IMR-90 (cell line): ENCODE results near the gene CELF5. TPM values are rescaled to one million over a fixed set of nuclear protein-coding genes. Genes with fewer than 3 reads are reported as not detected.
A peak's percentile ranks its signal among the peaks of the same experiment; 100 is the strongest.

Experiments used
- ATAC-seq: fragments of 200-7000 bp; cut with Tn5 transposase; 2 replicates; pipeline ENCODE4 v1.9.1; 2020; ENCODE audit warnings: low read depth, mild to moderate bottlenecking, moderate library complexity
- BruUV-seq: library from RNA; stranded (reverse); fragments of 400-500 nt; replicated peaks from 2 replicates; lab custom pipeline; 2021; lab: Mats Ljungman, UMichigan
- CTCF ChIA-PET: fragments of 300-600 bp; formaldehyde crosslinking; extraction: SDS; loops from one replicate; lab custom pipeline; 2021; ENCODE audit warnings: antibody characterized with exemption; lab: Yijun Ruan, JAX
- POLR2A ChIA-PET: fragments of 300-600 bp; sonication (Branson Sonifier 250); formaldehyde crosslinking; loops from one replicate; lab custom pipeline; 2022; ENCODE audit warnings: antibody characterized with exemption; ENCODE audit not compliant: unreplicated experiment; lab: Charles Lee
- DNase-seq: peaks from one replicate; pipeline ENCODE4 v3.0.0; 2013
- H2AFZ ChIP-seq: replicated peaks from 2 replicates; pipeline ENCODE3; 2013; ENCODE audit warnings: low read length, mild to moderate bottlenecking; ENCODE audit not compliant: poor library complexity
- H2AK5ac ChIP-seq: 2 replicates; pipeline ENCODE4 v1.6.1; 2013; ENCODE audit warnings: low read depth, low read length, inconsistent platforms
- H2AK9ac ChIP-seq: replicated peaks from 2 replicates; pipeline ENCODE3; 2013; ENCODE audit warnings: mild to moderate bottlenecking, low read depth, low read length, moderate library complexity; ENCODE audit not compliant: poor library complexity
- H2BK120ac ChIP-seq: 2 replicates; pipeline ENCODE4 v1.6.1; 2013; ENCODE audit warnings: low read depth, low read length, inconsistent platforms
- H2BK15ac ChIP-seq: 3 replicates; pipeline ENCODE4 v1.6.1; 2013; ENCODE audit warnings: low read depth, low read length, inconsistent platforms
- H2BK20ac ChIP-seq: 2 replicates; pipeline ENCODE4 v1.6.1; 2013; ENCODE audit warnings: low read depth, mild to moderate bottlenecking, inconsistent platforms, low read length, moderate library complexity
- H2BK5ac ChIP-seq: 2 replicates; pipeline ENCODE4 v1.6.1; 2013; ENCODE audit warnings: mild to moderate bottlenecking, low read depth, low read length, inconsistent platforms; ENCODE audit not compliant: poor library complexity, severe bottlenecking
- H3K14ac ChIP-seq: replicated peaks from 2 replicates; pipeline ENCODE4 v1.6.1; 2013; ENCODE audit warnings: low read depth, low read length, inconsistent platforms
- H3K18ac ChIP-seq: 2 replicates; pipeline ENCODE4 v1.6.1; 2013; ENCODE audit warnings: low read depth, low read length, control low read depth
- H3K23ac ChIP-seq: 2 replicates; pipeline ENCODE4 v1.6.1; 2013; ENCODE audit warnings: low read depth, low read length, inconsistent platforms
- H3K27ac ChIP-seq: 2 replicates; pipeline ENCODE4 v1.5.1; 2013; ENCODE audit warnings: mild to moderate bottlenecking, control low read depth, low read length; ENCODE audit not compliant: insufficient read depth
- H3K27me3 ChIP-seq: 2 replicates; pipeline ENCODE4 v1.6.1; 2013; ENCODE audit warnings: low read length; ENCODE audit not compliant: control insufficient read depth, insufficient read depth
- H3K36me3 ChIP-seq: 2 replicates; pipeline ENCODE4 v1.6.1; 2013; ENCODE audit warnings: low read length, mixed read lengths; ENCODE audit not compliant: control insufficient read depth, insufficient read depth
- H3K4ac ChIP-seq: 2 replicates; pipeline ENCODE4 v1.6.1; 2013; ENCODE audit warnings: low read depth, low read length, inconsistent platforms
- H3K4me1 ChIP-seq: 2 replicates; pipeline ENCODE4 v1.6.1; 2013; ENCODE audit warnings: low read length, mixed read lengths; ENCODE audit not compliant: control insufficient read depth, insufficient read depth
- H3K4me2 ChIP-seq: 2 replicates; pipeline ENCODE4 v1.6.1; 2013; ENCODE audit warnings: low read depth, mild to moderate bottlenecking, control low read depth, low read length, moderate library complexity
- H3K4me3 ChIP-seq: 2 replicates; pipeline ENCODE4 v1.5.1; 2013; ENCODE audit warnings: low read depth, mild to moderate bottlenecking, control low read depth, low read length, moderate library complexity; ENCODE audit not compliant: insufficient read depth
- H3K56ac ChIP-seq: 2 replicates; pipeline ENCODE4 v1.6.1; 2013; ENCODE audit warnings: low read length, inconsistent platforms; ENCODE audit not compliant: insufficient read depth; ENCODE audit errors: extremely low read depth
- H3K79me1 ChIP-seq, 2 experiments: 2 replicates each; pipeline ENCODE4 v1.6.1; 2013; ENCODE audit warnings: low read length in 2 of 2, inconsistent platforms in 1 of 2, low read depth in 1 of 2
- H3K9ac ChIP-seq: 2 replicates; pipeline ENCODE4 v1.6.1; 2013; ENCODE audit warnings: low read depth, low read length, control low read depth
- H3K9me1 ChIP-seq: 2 replicates; pipeline ENCODE4 v1.6.1; 2013; ENCODE audit warnings: low read length, inconsistent platforms; ENCODE audit not compliant: insufficient read depth
- H3K9me3 ChIP-seq: 2 replicates; pipeline ENCODE4 v1.6.1; 2013; ENCODE audit warnings: low read length; ENCODE audit not compliant: control insufficient read depth, insufficient read depth
- H4K20me1 ChIP-seq: 2 replicates; pipeline ENCODE4 v1.6.1; 2013; ENCODE audit warnings: low read length, inconsistent platforms; ENCODE audit not compliant: insufficient read depth
- H4K5ac ChIP-seq: 2 replicates; pipeline ENCODE4 v1.6.1; 2013; ENCODE audit warnings: mild to moderate bottlenecking, low read depth, low read length, control low read depth
- H4K8ac ChIP-seq, 2 experiments: 2 replicates each; pipeline ENCODE4 v1.6.1; 2013; ENCODE audit warnings: low read depth in 2 of 2, low read length in 2 of 2, control low read depth in 1 of 2, inconsistent platforms in 1 of 2
- H4K91ac ChIP-seq: 2 replicates; pipeline ENCODE4 v1.6.1; 2013; ENCODE audit warnings: low read depth, low read length, inconsistent platforms; ENCODE audit not compliant: insufficient read depth
- CEBPB ChIP-seq: IDR thresholded peaks from 2 replicates; pipeline ENCODE4 v1.6.1; 2012; ENCODE audit warnings: low read depth, low read length, improper control_type of control experiment
- CHD1 ChIP-seq: IDR thresholded peaks from 2 replicates; pipeline ENCODE4 v1.6.1; 2012; ENCODE audit warnings: low read depth, low read length, improper control_type of control experiment
- MAFK ChIP-seq: IDR thresholded peaks from 2 replicates; pipeline ENCODE4 v1.6.1; 2012; ENCODE audit warnings: low read depth, low read length, improper control_type of control experiment
- MAZ ChIP-seq: IDR thresholded peaks from 2 replicates; pipeline ENCODE4 v1.6.1; 2012; ENCODE audit warnings: low read depth, mild to moderate bottlenecking, low read length, improper control_type of control experiment, moderate library complexity, borderline replicate concordance
- MXI1 ChIP-seq: IDR thresholded peaks from 2 replicates; pipeline ENCODE4 v1.6.1; 2012; ENCODE audit warnings: low read depth, mild to moderate bottlenecking, low read length, moderate library complexity, borderline replicate concordance
- NFE2L2 ChIP-seq: fragments of 150-350 bp; IDR thresholded peaks from 2 replicates; pipeline ENCODE4 v1.6.1; 2016; ENCODE audit warnings: low read depth, mild to moderate bottlenecking, low read length
- POLR2A ChIP-seq: IDR thresholded peaks from 2 replicates; pipeline ENCODE4 v1.6.1; 2012; ENCODE audit warnings: mild to moderate bottlenecking, low read depth, low read length
- RAD21 ChIP-seq: IDR thresholded peaks from 2 replicates; pipeline ENCODE4 v1.6.1; 2012; ENCODE audit warnings: low read length, improper control_type of control experiment
- RCOR1 ChIP-seq: IDR thresholded peaks from 2 replicates; pipeline ENCODE4 v1.6.1; 2012; ENCODE audit warnings: mild to moderate bottlenecking, low read length, improper control_type of control experiment; ENCODE audit not compliant: insufficient replicate concordance
- RFX5 ChIP-seq: IDR thresholded peaks from 2 replicates; pipeline ENCODE4 v1.8.0; 2012; ENCODE audit warnings: low read depth, mild to moderate bottlenecking, low read length, moderate library complexity
- SMC3 ChIP-seq: fragments of 150-350 bp; IDR thresholded peaks from 2 replicates; pipeline ENCODE4 v1.6.1; 2016; ENCODE audit warnings: low read depth, mild to moderate bottlenecking, antibody characterized with exemption, low read length, moderate library complexity
- USF2 ChIP-seq: fragments of 150-350 bp; IDR thresholded peaks from 2 replicates; pipeline ENCODE4 v1.6.1; 2017; ENCODE audit warnings: mild to moderate bottlenecking, antibody characterized with exemption, low read length, low read depth
- WGBS, 2 experiments: methylation state at CpG; one replicate each; pipeline versions ENCODE4 v1.1.5 to v1.1.7; 2013; ENCODE audit warnings: missing lambda C conversion rate in 2 of 2; ENCODE audit not compliant: insufficient read length in 1 of 2; ENCODE audit errors: extremely low coverage in 2 of 2; 5-methylcytosine and 5-hydroxymethylcytosine counted together
- dilution Hi-C: fragments of 300-500 bp; cut with HindIII; formaldehyde crosslinking; loops from one replicate; pipeline ENCODE4 v1.14.3; 2018; ENCODE audit warnings: low sequenced_read_pairs; ENCODE audit not compliant: unreplicated experiment
- in situ Hi-C: fragments of 300-500 bp; cut with MboI; formaldehyde crosslinking; loops from 3 replicates; pipeline ENCODE4 v1.14.3; 2019; ENCODE audit warnings: low sequenced_read_pairs, inconsistent platforms, mixed read lengths
- intact Hi-C: fragments of 100-400 bp; cut with micrococcal nuclease; formaldehyde crosslinking; loops from 2 replicates; pipeline ENCODE4 v1.10.0; 2022
- polyA plus RNA-seq, 3 experiments: library from polyadenylated mRNA; depleted of rRNA; stranded (reverse); fragments of >200 nt; gene quantifications; 2 replicates each; pipeline ENCODE4 v1.2.3, GENCODE V29; 2012; ENCODE audit warnings: low replicate concordance in 1 of 3
- total RNA-seq: library from RNA; depleted of rRNA; stranded (reverse); fragments of >200 nt; gene quantifications from 2 replicates; pipeline ENCODE4 v1.2.3, GENCODE V29; 2012
- TF ChIP-seq, protein P1 (sequence below): fragments of 150-350 bp; IDR thresholded peaks from 2 replicates; pipeline ENCODE4 v1.6.1; 2016; ENCODE audit warnings: low read depth, mild to moderate bottlenecking, low read length, moderate library complexity, borderline replicate concordance

Gene CELF5
- total and polyA plus RNA-seq, 2 of the 4 experiments (the other 2 are of a cell fraction) = 0.02 TPM; not detected in 1

GRCh38 chr19:3179739-3180293 is 44.6 kb upstream of the CELF5 start (continued):
- TF ChIP-seq CHD1 = no peak
- TF ChIP-seq SMC3 = no peak
- no peak for TF ChIP-seq POLR2A
- no peak for TF ChIP-seq RAD21
- no peak for TF ChIP-seq MAFK

- no peak overlapping the region for H3K18ac ChIP-seq
- H2AK5ac ChIP-seq = no peak overlapping the region
- H3K4me3 ChIP-seq = no peak overlapping the region
- no peak overlapping the region for H3K9ac ChIP-seq
- peaks cover 3% of the 10 kb centered on the region; the same call in 1 of the 2 replicates for H3K9me1 ChIP-seq
- H2BK20ac ChIP-seq = no peak overlapping the region
- ChIA-PET CTCF (no interaction called here), POLR2A (no interaction called here)
- intact Hi-C loops = no loop called here
- H3K27me3 ChIP-seq = no peaks in the 10 kb centered on the region
- DNase-seq (no peak), ATAC-seq (no peak)
- H3K9me3 ChIP-seq = no peaks in the 10 kb centered on the region
- peaks cover 2 to 29% of the 10 kb centered on the region in 2 experiments; a peak in 2 of 4 replicates for H3K79me1 ChIP-seq
- no peak overlapping the region for H2AK9ac ChIP-seq
- H4K8ac ChIP-seq = peak overlapping the region; percentile 91 to 97; a peak in 3 of 4 replicates
- H3K4ac ChIP-seq = no peak overlapping the region
- in situ Hi-C loops = no loop called here
- no peak overlapping the region for H3K27ac ChIP-seq
- no peak overlapping the region for H4K91ac ChIP-seq
- peaks cover 20% of the 10 kb centered on the region for H4K20me1 ChIP-seq
- peak overlapping the region; percentile 18 for H2AFZ ChIP-seq
- peak overlapping the region; percentile 86; the same call in 1 of the 2 replicates for H4K5ac ChIP-seq
- no peak overlapping the region for H3K14ac ChIP-seq
- 90% methylated on average over 8 of the region's 13 CpGs; no CpG with 5 or more reads in 1 of the 2 experiments for WGBS, 2 experiments
- no TSS peak for BruUV-seq
- H3K56ac ChIP-seq = no peak overlapping the region
- H3K23ac ChIP-seq = no peak overlapping the region
- H2BK15ac ChIP-seq = no peak overlapping the region
- no peak overlapping the region for H2BK5ac ChIP-seq
- peaks cover 2% of the 10 kb centered on the region; the same call in 1 of the 2 replicates for H3K36me3 ChIP-seq
- no peak overlapping the region for H2BK120ac ChIP-seq
- peaks cover 9% of the 10 kb centered on the region for H3K4me1 ChIP-seq
- H3K4me2 ChIP-seq = no peak overlapping the region
- dilution Hi-C loops = no loop called here
- TF ChIP-seq RCOR1 (no peak), SMC3 (no peak), MAFK (no peak), CEBPB (no peak), RFX5 (no peak), MXI1 (no peak), POLR2A (no peak), USF2 (no peak), MAZ (no peak), NFE2L2 (no peak), CHD1 (no peak)
- TF ChIP-seq, protein P1, sequence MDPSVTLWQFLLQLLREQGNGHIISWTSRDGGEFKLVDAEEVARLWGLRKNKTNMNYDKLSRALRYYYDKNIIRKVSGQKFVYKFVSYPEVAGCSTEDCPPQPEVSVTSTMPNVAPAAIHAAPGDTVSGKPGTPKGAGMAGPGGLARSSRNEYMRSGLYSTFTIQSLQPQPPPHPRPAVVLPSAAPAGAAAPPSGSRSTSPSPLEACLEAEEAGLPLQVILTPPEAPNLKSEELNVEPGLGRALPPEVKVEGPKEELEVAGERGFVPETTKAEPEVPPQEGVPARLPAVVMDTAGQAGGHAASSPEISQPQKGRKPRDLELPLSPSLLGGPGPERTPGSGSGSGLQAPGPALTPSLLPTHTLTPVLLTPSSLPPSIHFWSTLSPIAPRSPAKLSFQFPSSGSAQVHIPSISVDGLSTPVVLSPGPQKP = no peak
Observed at GRCh38 chr19:3183721-3184641, 40.5 kb upstream of the CELF5 start.
